Spinal cord (tissue), 10 donors: ENCODE results near the gene KRTAP12-3. TPM values are rescaled to one million over a fixed set of nuclear protein-coding genes. Genes with fewer than 3 reads are reported as not detected.
"Not testable (repeated sequence)": the region's sequence is repeated elsewhere in the genome, so short reads cannot be mapped to it uniquely, and the experiment has no call there.

Experiments used
- DNase-seq, 6 donors: peaks; one replicate each; pipeline versions ENCODE4 v3.0.0 to v3.0.0-alpha.2; 2013 to 2015; ENCODE audit warnings: low spot score in 6 of 6, low read depth in 4 of 6
- H3K27ac ChIP-seq: one replicate; pipeline ENCODE4 v1.5.1; 2013; ENCODE audit warnings: low read depth, low read length, control low read depth
- H3K27me3 ChIP-seq: one replicate; pipeline ENCODE4 v1.6.1; 2013; ENCODE audit warnings: low read length; ENCODE audit not compliant: control insufficient read depth, insufficient read depth
- H3K36me3 ChIP-seq: one replicate; pipeline ENCODE4 v1.6.1; 2013; ENCODE audit warnings: low read length; ENCODE audit not compliant: control insufficient read depth, insufficient read depth
- H3K4me1 ChIP-seq: one replicate; pipeline ENCODE4 v1.6.1; 2013; ENCODE audit warnings: low read length; ENCODE audit not compliant: control insufficient read depth, insufficient read depth
- H3K4me3 ChIP-seq: one replicate; pipeline ENCODE4 v1.5.1; 2013; ENCODE audit warnings: low read depth, low read length, control low read depth
- H3K9me3 ChIP-seq: one replicate; pipeline ENCODE4 v1.6.1; 2013; ENCODE audit warnings: low read length; ENCODE audit not compliant: control insufficient read depth, insufficient read depth
- WGBS: methylation state at CpG from one replicate; pipeline ENCODE4 v1.1.5; 2013; ENCODE audit warnings: missing lambda C conversion rate; ENCODE audit not compliant: insufficient coverage; 5-methylcytosine and 5-hydroxymethylcytosine counted together
- long read RNA-seq, 4 donors: transcript quantifications; one replicate each; lab custom pipeline, GENCODE V29; 2026
- polyA plus RNA-seq, 2 donors: library from polyadenylated mRNA; unstranded; fragments of 120-200 nt; gene quantifications; one replicate each; pipeline ENCODE4 v1.2.1, GENCODE V29; 2013; ENCODE audit not compliant: insufficient read length in 2 of 2
- total RNA-seq, 2 donors: library from RNA; depleted of rRNA in 1 of 2; stranded (reverse); fragments of 120-200 nt in 1 of 2; fragments of >200 nt in 1 of 2; gene quantifications; one replicate each; pipeline versions ENCODE4 v1.2.3 to v1.2.4, GENCODE V29; 2013 to 2014
- donor health status: healthy.

Gene KRTAP12-3
- total RNA-seq: not detected
- polyA plus RNA-seq: not detected
- long read RNA-seq, donor 1: 0 reads
- long read RNA-seq, donor 2: 0 reads
- long read RNA-seq, donor 3: 0 reads
- long read RNA-seq, donor 4: 0 reads

- DNase-seq: no peak
- 91% methylated on average over 19 of the region's 26 CpGs for WGBS
Measured at GRCh38 chr21:44657635-44658540, at the start of gene KRTAP12-3. TSS of gene KRTAP12-3 (plus strand) at chr21:44657932. CDS start at chr21:44657980, 48 bp downstream.

GRCh38 chr21:44609193-44609592 lies 48.5 kb upstream of the KRTAP12-3 start:
- Histone ChIP-seq H3K27ac (no peak overlapping the region), H3K36me3 (no peaks in the 10 kb centered on the region), H3K9me3 (peaks cover 6% of the 10 kb centered on the region), H3K4me1 (no peaks in the 10 kb centered on the region), H3K27me3 (no peaks in the 10 kb centered on the region), H3K4me3 (no peak overlapping the region)
- no peak for DNase-seq

More at GRCh38 chr21:44657635-44658540, at the start of gene KRTAP12-3:
- no peak within 1 kb of the TSS for H3K4me3 ChIP-seq
- no peaks in the 10 kb centered on the region for H3K9me3 ChIP-seq
- H3K36me3 ChIP-seq: no peaks in the 10 kb centered on the region
- no peaks in the 10 kb centered on the region for H3K4me1 ChIP-seq
- no peak within 1 kb of the TSS for H3K27ac ChIP-seq
- H3K27me3 ChIP-seq: no peaks in the 10 kb centered on the region

GRCh38 chr21:44610157-44610843 lies 47.4 kb upstream of the KRTAP12-3 start:
- not testable (repeated sequence) for H3K4me3 ChIP-seq, H3K36me3 ChIP-seq, H3K4me1 ChIP-seq, H3K9me3 ChIP-seq, DNase-seq, H3K27ac ChIP-seq, H3K27me3 ChIP-seq
- WGBS: 98% methylated on average over 6 of the region's 7 CpGs

GRCh38 chr21:44611551-44611950 lies 46.2 kb upstream of the KRTAP12-3 start:
- H3K36me3 ChIP-seq: no peaks in the 10 kb centered on the region
- peaks cover 6% of the 10 kb centered on the region for H3K9me3 ChIP-seq
- 95% methylated on average over 3 of the region's 4 CpGs for WGBS
- H3K27me3 ChIP-seq: no peaks in the 10 kb centered on the region
- no peak overlapping the region for H3K4me3 ChIP-seq
- no peak overlapping the region for H3K27ac ChIP-seq
- DNase-seq: no peak
- no peaks in the 10 kb centered on the region for H3K4me1 ChIP-seq

- Histone ChIP-seq H3K4me1 (no peaks in the 10 kb centered on the region), H3K4me3 (no peak within 1 kb of the TSS), H3K9me3 (peaks cover 6% of the 10 kb centered on the region), H3K27ac (no peak within 1 kb of the TSS), H3K36me3 (no peaks in the 10 kb centered on the region), H3K27me3 (no peaks in the 10 kb centered on the region)
- DNase-seq: no peak
- WGBS: 86% methylated on average over 8 of the region's 8 CpGs
Measured at GRCh38 chr21:44612029-44612486, 45.7 kb upstream of the KRTAP12-3 start, which contains the start of gene KRTAP10-8. TSS of gene KRTAP10-8 (plus strand) at chr21:44612079. CDS start at chr21:44612101, 22 bp downstream.

- no peaks in the 10 kb centered on the region for H3K4me1 ChIP-seq
- 80% methylated on average over 13 of the region's 13 CpGs for WGBS
- H3K4me3 ChIP-seq: no peak overlapping the region
- H3K36me3 ChIP-seq: no peaks in the 10 kb centered on the region
- peaks cover 6% of the 10 kb centered on the region for H3K9me3 ChIP-seq
- no peak overlapping the region for H3K27ac ChIP-seq
- DNase-seq: no peak
- no peaks in the 10 kb centered on the region for H3K27me3 ChIP-seq
Measured at GRCh38 chr21:44612669-44613229, 45.0 kb upstream of the KRTAP12-3 start.

- Histone ChIP-seq H3K27ac (no peak overlapping the region), H3K36me3 (no peaks in the 10 kb centered on the region), H3K27me3 (no peaks in the 10 kb centered on the region), H3K9me3 (peaks cover 6% of the 10 kb centered on the region), H3K4me3 (no peak overlapping the region), H3K4me1 (no peaks in the 10 kb centered on the region)
- WGBS: 91% methylated on average over 26 of the region's 26 CpGs
- DNase-seq: no peak
Measured at GRCh38 chr21:44613386-44614155, 44.2 kb upstream of the KRTAP12-3 start.

GRCh38 chr21:44614161-44614631 lies 43.5 kb upstream of the KRTAP12-3 start:
- H3K4me3 ChIP-seq: no peak overlapping the region
- H3K27me3 ChIP-seq: no peaks in the 10 kb centered on the region
- no peaks in the 10 kb centered on the region for H3K36me3 ChIP-seq
- H3K4me1 ChIP-seq: no peaks in the 10 kb centered on the region
- DNase-seq: no peak
- H3K9me3 ChIP-seq: peaks cover 6% of the 10 kb centered on the region
- WGBS: 81% methylated on average over 14 of the region's 20 CpGs
- H3K27ac ChIP-seq: no peak overlapping the region

GRCh38 chr21:44614961-44615391 lies 42.8 kb upstream of the KRTAP12-3 start:
- H3K4me1 ChIP-seq: no peaks in the 10 kb centered on the region
- no peaks in the 10 kb centered on the region for H3K36me3 ChIP-seq
- H3K4me3 ChIP-seq: no peak overlapping the region
- no peaks in the 10 kb centered on the region for H3K27me3 ChIP-seq
- no peak overlapping the region for H3K27ac ChIP-seq
- DNase-seq: no peak
- H3K9me3 ChIP-seq: peaks cover 2% of the 10 kb centered on the region
- 88% methylated on average over 18 of the region's 28 CpGs for WGBS
